ENCODE data around the gene MYH7. TPM values are rescaled to one million over a fixed set of nuclear protein-coding genes. Genes with fewer than 3 reads are reported as not detected.

Gene MYH7
- polyA plus RNA-seq, 2 of the 4 experiments (the other 2 are of a cell fraction), result not detected

GRCh38 chr14:23464700-23465099 is 29.2 kb upstream of the MYH7 start:
- DNase-seq (ENCODE audit: low read depth in 1 of 2, low spot score in 1 of 2), result no peak
- no peak overlapping the region for H3K4me3 ChIP-seq
- no peaks in the 10 kb centered on the region for H3K9me3 ChIP-seq
- no peak overlapping the region for H3K4me2 ChIP-seq
- ChIA-PET CTCF (interaction anchor here (1.4 to 1.6 kb wide), 2 partner anchors 14 to 96 kb away, joined by 4 to 5 read pairs; no protein-coding TSS in a partner anchor), POLR2A (no interaction called here)
- TF ChIP-seq NPAS2 (CRISPR knock-in tag; IDR thresholded peaks at IDR 0.05; ENCODE audit: borderline replicate concordance), result no peak
- no peak for TF ChIP-seq CBX2 (IDR thresholded peaks at IDR 0.05; ENCODE audit: borderline replicate concordance, low read depth)
- H3K27ac ChIP-seq, result no peak overlapping the region
- H3K4me1 ChIP-seq, result no peaks in the 10 kb centered on the region
- no peak for ATAC-seq
- FAIRE-seq, result no peak

GRCh38 chr14:23460960-23461359 is 25.5 kb upstream of the MYH7 start:
- Histone ChIP-seq H3K4me1 (peaks cover 7% of the 10 kb centered on the region; the same call in 2 of the 3 replicates), H3K4me2 (no peak overlapping the region), H3K9me3 (no peaks in the 10 kb centered on the region), H3K27ac (no peak overlapping the region), H3K4me3 (no peak overlapping the region)
- TF ChIP-seq CBX8 (IDR thresholded peaks at IDR 0.05) (no peak), CHD2 (IDR thresholded peaks at IDR 0.05; ENCODE audit: low read length, partially characterized antibody) (no peak), EHMT2 (IDR thresholded peaks at IDR 0.05; ENCODE audit: low read depth) (no peak), MAFK (IDR thresholded peaks at IDR 0.05; ENCODE audit: partially characterized antibody) (no peak), RFX5 (IDR thresholded peaks at IDR 0.05) (no peak), FOSB (CRISPR knock-in tag; IDR thresholded peaks at IDR 0.05) (no peak), CHD4 (IDR thresholded peaks at IDR 0.05; ENCODE audit: borderline replicate concordance) (no peak), CTCF (IDR thresholded peaks at IDR 0.05) (no peak), HOXB13 (CRISPR knock-in tag; IDR thresholded peaks at IDR 0.05; ENCODE audit: low read depth) (no peak), BCL3 (IDR thresholded peaks at IDR 0.05) (no peak), ZNF302 (CRISPR knock-in tag; IDR thresholded peaks at IDR 0.05) (no peak), ESRRA (IDR thresholded peaks at IDR 0.05; ENCODE audit: borderline replicate concordance, low read length) (no peak), RCOR1 (IDR thresholded peaks at IDR 0.05; ENCODE audit: low read depth, low read length) (no peak), HMGXB4 (CRISPR knock-in tag; IDR thresholded peaks at IDR 0.05; ENCODE audit: borderline replicate concordance) (no peak), TFCP2L1 (CRISPR knock-in tag; IDR thresholded peaks at IDR 0.05) (no peak), EP300 (IDR thresholded peaks at IDR 0.05) (no peak), GATA3 (IDR thresholded peaks at IDR 0.05; ENCODE audit: borderline replicate concordance) (no peak)
- CTCF ChIA-PET, result no interaction called here
- ATAC-seq, result no peak
- POLR2A ChIA-PET, result no interaction called here
- no peak for FAIRE-seq
- peak in 1 of 2 experiments; percentile 21 for DNase-seq (ENCODE audit: low read depth in 1 of 2, low spot score in 1 of 2)

All from A549 (cell line).